ENCODE results near the gene STIMATE.
A peak's percentile ranks its signal among the peaks of the same experiment; 100 is the strongest.

STIMATE gene

DNA sequence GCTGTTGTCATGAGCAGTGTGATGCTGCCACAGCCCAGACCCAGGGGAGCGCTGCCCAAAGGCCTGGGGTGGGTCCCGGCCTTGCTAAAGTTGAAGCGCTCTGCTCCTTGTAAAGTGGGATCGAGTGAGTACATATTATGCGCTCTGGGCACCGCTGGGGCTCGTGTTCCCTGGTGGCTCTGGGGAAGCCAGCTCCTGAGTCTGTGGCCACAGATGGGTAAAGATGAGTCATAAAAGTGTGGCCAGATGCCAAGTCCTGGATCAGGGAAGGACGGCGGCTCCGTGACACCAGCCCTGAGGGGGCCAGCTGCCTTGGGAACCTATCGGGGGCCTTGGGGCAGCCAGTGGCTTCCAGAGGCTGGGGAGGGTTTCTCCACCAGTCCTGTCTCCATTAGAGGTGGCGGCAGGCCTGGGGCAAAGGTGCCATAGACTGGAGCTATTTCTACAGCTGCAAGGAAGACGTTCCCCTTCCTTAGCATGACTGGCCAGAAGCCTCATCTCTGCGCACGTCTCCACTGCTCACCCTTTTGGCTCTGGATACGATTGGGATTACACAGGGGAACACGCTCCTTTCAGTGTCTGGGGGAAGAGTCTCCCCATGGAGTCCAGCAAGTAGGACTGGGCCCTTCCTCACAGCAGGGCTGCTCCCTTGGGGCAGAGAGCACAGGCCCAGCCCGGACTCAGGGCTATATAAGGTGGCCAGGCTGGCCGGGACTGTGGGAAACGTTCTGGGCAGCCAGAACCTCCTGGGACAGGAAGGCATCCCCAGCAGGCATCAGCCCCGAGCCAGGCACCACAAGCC is 65.6 kb downstream of the STIMATE start (continued):
- TF ChIP-seq, protein P1, sequence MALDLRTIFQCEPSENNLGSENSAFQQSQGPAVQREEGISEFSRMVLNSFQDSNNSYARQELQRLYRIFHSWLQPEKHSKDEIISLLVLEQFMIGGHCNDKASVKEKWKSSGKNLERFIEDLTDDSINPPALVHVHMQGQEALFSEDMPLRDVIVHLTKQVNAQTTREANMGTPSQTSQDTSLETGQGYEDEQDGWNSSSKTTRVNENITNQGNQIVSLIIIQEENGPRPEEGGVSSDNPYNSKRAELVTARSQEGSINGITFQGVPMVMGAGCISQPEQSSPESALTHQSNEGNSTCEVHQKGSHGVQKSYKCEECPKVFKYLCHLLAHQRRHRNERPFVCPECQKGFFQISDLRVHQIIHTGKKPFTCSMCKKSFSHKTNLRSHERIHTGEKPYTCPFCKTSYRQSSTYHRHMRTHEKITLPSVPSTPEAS (tag by site-specific recombination; IDR thresholded peaks at IDR 0.05) = no peak
- no peak for TF ChIP-seq ZNF707 (tag by site-specific recombination; IDR thresholded peaks at IDR 0.05)
- peak; percentile 19; the same call in 1 of the 2 replicates for TF ChIP-seq ZNF76 (tag by site-specific recombination; IDR thresholded peaks at IDR 0.05; ENCODE audit: borderline replicate concordance, low read depth)

DNA sequence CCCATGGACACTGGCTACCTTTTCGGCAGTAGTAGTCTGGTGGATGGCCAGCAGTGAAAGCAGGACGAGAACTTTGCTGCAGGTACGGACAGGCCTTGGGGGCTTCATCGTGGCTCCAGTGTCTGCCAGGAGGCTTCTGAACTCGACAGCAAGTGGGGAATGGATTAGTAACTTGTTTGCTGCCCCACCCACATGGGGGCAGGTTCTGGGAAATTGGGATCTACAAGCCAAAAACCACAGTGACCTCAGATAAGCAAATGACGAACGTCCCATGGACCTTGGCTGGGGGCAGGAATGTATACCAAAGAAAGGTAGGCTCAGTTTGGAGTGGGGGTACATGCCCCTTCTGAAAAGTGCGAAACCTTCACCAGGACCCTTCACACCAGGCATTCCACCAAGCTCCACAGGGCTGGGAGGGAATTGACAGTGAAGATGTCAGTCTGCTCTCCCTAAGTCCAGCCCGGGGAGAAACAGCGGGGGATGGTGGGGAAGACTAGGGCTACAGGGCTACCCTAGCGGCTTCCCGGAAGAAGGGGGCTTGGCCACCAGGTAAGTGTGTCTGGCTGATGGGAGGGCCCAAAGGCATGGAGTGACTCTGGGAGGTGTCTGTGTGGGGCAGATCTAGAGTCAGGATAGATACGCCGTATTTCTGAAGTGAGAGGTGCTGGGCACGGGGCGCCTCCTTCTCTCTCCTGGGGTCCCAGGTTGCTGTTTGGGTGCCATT is 66.7 kb downstream of the STIMATE start, which contains the start of gene ITIH4:
Gene ITIH4 (minus strand): TSS at position 138 of the 724 bp plus-strand sequence. CDS start 30 bp downstream, at position 108.
- H3K9me3 ChIP-seq (ENCODE audit: control insufficient read depth, insufficient read depth, low read depth, low read length) = no peaks in the 10 kb centered on the region
- H3K27ac ChIP-seq (ENCODE audit: extremely low read depth, low read depth, low read length) = no peak within 1 kb of the TSS
- POLR2A ChIA-PET = interaction anchor here (0.5 kb wide), 1 partner anchor 156 kb away, joined by 3 read pairs; no protein-coding TSS in a partner anchor
- H3K4me3 ChIP-seq (ENCODE audit: low read depth, low read length) = no peak within 1 kb of the TSS
- TF ChIP-seq ZNF626 (tag by site-specific recombination; IDR thresholded peaks at IDR 0.05) (no peak), ZFHX2 (tag by site-specific recombination; conservative IDR thresholded peaks at IDR 0.05) (0 out of 2 replicates have a peak, but pooled peaks have one; percentile 24), ZBTB1 (tag by site-specific recombination; IDR thresholded peaks at IDR 0.05) (no peak), ZNF629 (tag by site-specific recombination; IDR thresholded peaks at IDR 0.05) (0 out of 2 replicates have a peak, but pooled peaks have one; percentile 14), ZNF600 (tag by site-specific recombination; IDR thresholded peaks at IDR 0.05) (peak; percentile 49; the same call in 1 of the 2 replicates)
- TF ChIP-seq, protein P2, sequence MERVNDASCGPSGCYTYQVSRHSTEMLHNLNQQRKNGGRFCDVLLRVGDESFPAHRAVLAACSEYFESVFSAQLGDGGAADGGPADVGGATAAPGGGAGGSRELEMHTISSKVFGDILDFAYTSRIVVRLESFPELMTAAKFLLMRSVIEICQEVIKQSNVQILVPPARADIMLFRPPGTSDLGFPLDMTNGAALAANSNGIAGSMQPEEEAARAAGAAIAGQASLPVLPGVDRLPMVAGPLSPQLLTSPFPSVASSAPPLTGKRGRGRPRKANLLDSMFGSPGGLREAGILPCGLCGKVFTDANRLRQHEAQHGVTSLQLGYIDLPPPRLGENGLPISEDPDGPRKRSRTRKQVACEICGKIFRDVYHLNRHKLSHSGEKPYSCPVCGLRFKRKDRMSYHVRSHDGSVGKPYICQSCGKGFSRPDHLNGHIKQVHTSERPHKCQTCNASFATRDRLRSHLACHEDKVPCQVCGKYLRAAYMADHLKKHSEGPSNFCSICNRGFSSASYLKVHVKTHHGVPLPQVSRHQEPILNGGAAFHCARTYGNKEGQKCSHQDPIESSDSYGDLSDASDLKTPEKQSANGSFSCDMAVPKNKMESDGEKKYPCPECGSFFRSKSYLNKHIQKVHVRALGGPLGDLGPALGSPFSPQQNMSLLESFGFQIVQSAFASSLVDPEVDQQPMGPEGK (tag by site-specific recombination; IDR thresholded peaks at IDR 0.05) = 0 out of 2 replicates have a peak, but pooled peaks have one; percentile 22
- CTCF ChIA-PET = interaction anchor here (0.6 to 0.8 kb wide), 2 partner anchors 9 to 30 kb away, joined by 3 to 4 read pairs; no protein-coding TSS in a partner anchor
- H3K4me1 ChIP-seq (ENCODE audit: control insufficient read depth, insufficient read depth, low read length) = peaks cover 12% of the 10 kb centered on the region; the same call in 1 of the 2 replicates
- peaks cover 0 to 5% of the 10 kb centered on the region in 2 experiments; a peak in 1 of 3 replicates for H3K36me3 ChIP-seq (ENCODE audit: control insufficient read depth in 2 of 2, insufficient read depth in 1 of 2, low read length in 2 of 2)

DNA sequence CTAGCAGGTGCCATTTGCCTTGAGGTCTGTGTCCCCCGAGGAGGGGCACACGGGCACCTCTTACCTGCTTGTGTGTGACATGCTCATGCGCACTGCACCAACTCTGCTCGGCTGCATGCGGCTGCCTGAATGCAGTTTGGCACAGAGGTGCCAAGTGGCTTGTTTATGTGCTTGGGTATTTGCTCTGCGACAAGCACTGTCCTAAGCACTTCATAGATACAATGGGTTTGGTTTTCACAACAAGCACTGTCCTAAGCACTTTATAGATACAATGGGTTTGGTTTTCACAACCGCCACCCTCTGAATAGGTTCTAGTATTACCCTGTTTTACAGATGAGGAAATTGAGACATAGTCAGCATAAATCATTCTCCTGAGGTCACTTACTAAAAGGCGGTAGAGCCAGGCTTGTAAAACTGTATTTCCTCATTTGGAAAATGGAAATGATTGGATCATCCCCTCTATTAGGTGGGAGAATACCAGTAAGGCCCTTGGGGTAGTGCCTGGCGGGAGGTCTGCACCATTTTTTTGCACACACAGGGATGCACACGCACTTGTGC is 67.4 kb downstream of the STIMATE start:
- Histone ChIP-seq H3K4me3 (ENCODE audit: low read depth, low read length) (no peak overlapping the region), H3K9me3 (ENCODE audit: control insufficient read depth, insufficient read depth, low read depth, low read length) (no peaks in the 10 kb centered on the region), H3K27ac (ENCODE audit: extremely low read depth, low read depth, low read length) (no peak overlapping the region), H3K36me3 (ENCODE audit: control insufficient read depth in 2 of 2, insufficient read depth in 1 of 2, low read length in 2 of 2) (peaks cover 0 to under 1% of the 10 kb centered on the region in 2 experiments; a peak in 1 of 3 replicates), H3K4me1 (ENCODE audit: control insufficient read depth, insufficient read depth, low read length) (peaks cover 12% of the 10 kb centered on the region; the same call in 1 of the 2 replicates)
- TF ChIP-seq, protein P3, sequence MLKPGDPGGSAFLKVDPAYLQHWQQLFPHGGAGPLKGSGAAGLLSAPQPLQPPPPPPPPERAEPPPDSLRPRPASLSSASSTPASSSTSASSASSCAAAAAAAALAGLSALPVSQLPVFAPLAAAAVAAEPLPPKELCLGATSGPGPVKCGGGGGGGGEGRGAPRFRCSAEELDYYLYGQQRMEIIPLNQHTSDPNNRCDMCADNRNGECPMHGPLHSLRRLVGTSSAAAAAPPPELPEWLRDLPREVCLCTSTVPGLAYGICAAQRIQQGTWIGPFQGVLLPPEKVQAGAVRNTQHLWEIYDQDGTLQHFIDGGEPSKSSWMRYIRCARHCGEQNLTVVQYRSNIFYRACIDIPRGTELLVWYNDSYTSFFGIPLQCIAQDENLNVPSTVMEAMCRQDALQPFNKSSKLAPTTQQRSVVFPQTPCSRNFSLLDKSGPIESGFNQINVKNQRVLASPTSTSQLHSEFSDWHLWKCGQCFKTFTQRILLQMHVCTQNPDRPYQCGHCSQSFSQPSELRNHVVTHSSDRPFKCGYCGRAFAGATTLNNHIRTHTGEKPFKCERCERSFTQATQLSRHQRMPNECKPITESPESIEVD (tag by site-specific recombination; IDR thresholded peaks at IDR 0.05) = 0 out of 2 replicates have a peak, but pooled peaks have one; percentile 52
- TF ChIP-seq, protein P4, sequence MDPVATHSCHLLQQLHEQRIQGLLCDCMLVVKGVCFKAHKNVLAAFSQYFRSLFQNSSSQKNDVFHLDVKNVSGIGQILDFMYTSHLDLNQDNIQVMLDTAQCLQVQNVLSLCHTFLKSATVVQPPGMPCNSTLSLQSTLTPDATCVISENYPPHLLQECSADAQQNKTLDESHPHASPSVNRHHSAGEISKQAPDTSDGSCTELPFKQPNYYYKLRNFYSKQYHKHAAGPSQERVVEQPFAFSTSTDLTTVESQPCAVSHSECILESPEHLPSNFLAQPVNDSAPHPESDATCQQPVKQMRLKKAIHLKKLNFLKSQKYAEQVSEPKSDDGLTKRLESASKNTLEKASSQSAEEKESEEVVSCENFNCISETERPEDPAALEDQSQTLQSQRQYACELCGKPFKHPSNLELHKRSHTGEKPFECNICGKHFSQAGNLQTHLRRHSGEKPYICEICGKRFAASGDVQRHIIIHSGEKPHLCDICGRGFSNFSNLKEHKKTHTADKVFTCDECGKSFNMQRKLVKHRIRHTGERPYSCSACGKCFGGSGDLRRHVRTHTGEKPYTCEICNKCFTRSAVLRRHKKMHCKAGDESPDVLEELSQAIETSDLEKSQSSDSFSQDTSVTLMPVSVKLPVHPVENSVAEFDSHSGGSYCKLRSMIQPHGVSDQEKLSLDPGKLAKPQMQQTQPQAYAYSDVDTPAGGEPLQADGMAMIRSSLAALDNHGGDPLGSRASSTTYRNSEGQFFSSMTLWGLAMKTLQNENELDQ (tag by site-specific recombination; IDR thresholded peaks at IDR 0.05; ENCODE audit: low read depth) = no peak
- TF ChIP-seq, protein P5, sequence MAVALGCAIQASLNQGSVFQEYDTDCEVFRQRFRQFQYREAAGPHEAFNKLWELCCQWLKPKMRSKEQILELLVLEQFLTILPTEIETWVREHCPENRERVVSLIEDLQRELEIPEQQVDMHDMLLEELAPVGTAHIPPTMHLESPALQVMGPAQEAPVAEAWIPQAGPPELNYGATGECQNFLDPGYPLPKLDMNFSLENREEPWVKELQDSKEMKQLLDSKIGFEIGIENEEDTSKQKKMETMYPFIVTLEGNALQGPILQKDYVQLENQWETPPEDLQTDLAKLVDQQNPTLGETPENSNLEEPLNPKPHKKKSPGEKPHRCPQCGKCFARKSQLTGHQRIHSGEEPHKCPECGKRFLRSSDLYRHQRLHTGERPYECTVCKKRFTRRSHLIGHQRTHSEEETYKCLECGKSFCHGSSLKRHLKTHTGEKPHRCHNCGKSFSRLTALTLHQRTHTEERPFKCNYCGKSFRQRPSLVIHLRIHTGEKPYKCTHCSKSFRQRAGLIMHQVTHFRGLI (tag by site-specific recombination; IDR thresholded peaks at IDR 0.05) = no peak
- no peak for TF ChIP-seq ZNF324 (tag by site-specific recombination; IDR thresholded peaks at IDR 0.05)
- TF ChIP-seq, protein P6, sequence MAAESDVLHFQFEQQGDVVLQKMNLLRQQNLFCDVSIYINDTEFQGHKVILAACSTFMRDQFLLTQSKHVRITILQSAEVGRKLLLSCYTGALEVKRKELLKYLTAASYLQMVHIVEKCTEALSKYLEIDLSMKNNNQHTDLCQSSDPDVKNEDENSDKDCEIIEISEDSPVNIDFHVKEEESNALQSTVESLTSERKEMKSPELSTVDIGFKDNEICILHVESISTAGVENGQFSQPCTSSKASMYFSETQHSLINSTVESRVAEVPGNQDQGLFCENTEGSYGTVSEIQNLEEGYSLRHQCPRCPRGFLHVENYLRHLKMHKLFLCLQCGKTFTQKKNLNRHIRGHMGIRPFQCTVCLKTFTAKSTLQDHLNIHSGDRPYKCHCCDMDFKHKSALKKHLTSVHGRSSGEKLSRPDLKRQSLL (tag by site-specific recombination; IDR thresholded peaks at IDR 0.05) = peak; percentile 59; the same call in 1 of the 2 replicates
- POLR2A ChIA-PET = no interaction called here
- CTCF ChIA-PET = interaction anchor here (0.6 kb wide), 1 partner anchor 8 kb away, joined by 3 read pairs; no protein-coding TSS in a partner anchor

Measured in HEK293 (cell line).